GM12878 (cell line): ENCODE measurements around the gene HLA-DRB1. TPM values are rescaled to one million over a fixed set of nuclear protein-coding genes. Genes with fewer than 3 reads are reported as not detected.

Experiments used
- ATAC-seq: fragments of 200-7000 bp; cut with Tn5 transposase; 3 replicates; pipeline ENCODE4 v1.9.1; 2020; ENCODE audit warnings: mild to moderate bottlenecking, moderate library complexity
- BruUV-seq: library from RNA; stranded (reverse); fragments of 400-500 nt; replicated peaks from 2 replicates; lab custom pipeline; 2021; lab: Mats Ljungman, UMichigan
- CTCF ChIA-PET: fragments of 300-600 bp; sonication (Branson Sonifier 250); formaldehyde crosslinking; extraction: SDS; loops from one replicate; lab custom pipeline; 2021; ENCODE audit warnings: inconsistent platforms; lab: Yijun Ruan, JAX
- POLR2A ChIA-PET: fragments of 350-600 bp; formaldehyde crosslinking; extraction: SDS; loops from one replicate; lab custom pipeline; 2021; ENCODE audit warnings: inconsistent platforms; lab: Charles Lee
- RAD21 ChIA-PET: fragments of 300-600 bp; sonication (Branson Sonifier 250); formaldehyde crosslinking; loops from one replicate; lab custom pipeline; 2023; ENCODE audit warnings: antibody characterized with exemption; ENCODE audit not compliant: unreplicated experiment; lab: Charles Lee
- SMC1A ChIA-PET: fragments of 300-600 bp; sonication (Branson Sonifier 250); formaldehyde crosslinking; loops from one replicate; lab custom pipeline; 2023; ENCODE audit not compliant: unreplicated experiment, uncharacterized antibody; lab: Charles Lee
- DNase-seq: peaks from one replicate; pipeline ENCODE4 v3.0.0-alpha.2; 2011; ENCODE audit warnings: low read depth, low spot score
- FAIRE-seq: peaks from 3 replicates; lab custom pipeline; 2011; peaks lifted over from hg19 to GRCh38; lab: Jason Lieb, UNC
- H2AFZ ChIP-seq: 2 replicates; pipeline ENCODE4 v1.6.0; 2011; ENCODE audit warnings: low read depth, low read length, control low read depth; ENCODE audit not compliant: control insufficient read depth
- H3K27ac ChIP-seq: 2 replicates; pipeline ENCODE4 v1.5.1; 2011; ENCODE audit warnings: control low read depth; ENCODE audit not compliant: control insufficient read depth, insufficient read depth
- H3K27me3 ChIP-seq, 2 experiments: replicated peaks in 1 of 2; 2 replicates each; pipeline versions ENCODE4 v1.6.0 to v1.6.1; 2011; ENCODE audit warnings: low read length in 1 of 2; ENCODE audit not compliant: control insufficient read depth in 2 of 2, insufficient read depth in 2 of 2
- H3K36me3 ChIP-seq, 2 experiments: 2 replicates each; pipeline ENCODE4 v1.5.1; 2011; ENCODE audit warnings: low read length in 1 of 2; ENCODE audit not compliant: control insufficient read depth in 2 of 2, insufficient read depth in 2 of 2
- H3K4me1 ChIP-seq: 2 replicates; pipeline ENCODE4 v1.6.1; 2011; ENCODE audit warnings: mild to moderate bottlenecking, low read length, moderate library complexity, mixed read lengths; ENCODE audit not compliant: control insufficient read depth, insufficient read depth
- H3K4me2 ChIP-seq: 2 replicates; pipeline ENCODE4 v1.6.0; 2011; ENCODE audit warnings: control low read depth; ENCODE audit not compliant: control insufficient read depth, insufficient read depth
- H3K4me3 ChIP-seq: fragments of 200-600 bp; sonication (generic); 2 replicates; pipeline ENCODE4 v1.5.1; 2016
- H3K79me2 ChIP-seq: 2 replicates; pipeline ENCODE4 v1.6.0; 2011; ENCODE audit warnings: low read length; ENCODE audit not compliant: control insufficient read depth, insufficient read depth
- H3K9ac ChIP-seq: 2 replicates; pipeline ENCODE4 v1.8.0; 2011; ENCODE audit warnings: low read length, control low read depth, mixed read lengths; ENCODE audit not compliant: control insufficient read depth, insufficient read depth
- H3K9me3 ChIP-seq: replicated peaks from 3 replicates; pipeline ENCODE4 v1.5.1; 2011; ENCODE audit warnings: mild to moderate bottlenecking, low read length; ENCODE audit not compliant: control insufficient read depth, insufficient read depth
- H4K20me1 ChIP-seq: 2 replicates; pipeline ENCODE4 v1.6.0; 2011; ENCODE audit not compliant: control insufficient read depth, insufficient read depth
- CREM ChIP-seq: IDR thresholded peaks from 2 replicates; pipeline ENCODE4 v1.6.1; 2014; ENCODE audit warnings: antibody characterized with exemption, low read depth
- EED ChIP-seq: sonication (generic); IDR thresholded peaks from 2 replicates; pipeline ENCODE4 v1.6.1; 2016; ENCODE audit warnings: antibody characterized with exemption, low read depth
- IKZF2 ChIP-seq, 2 experiments: fragments of 450-650 bp; IDR thresholded peaks; 2 replicates each; pipeline ENCODE4 v1.6.1; 2017; ENCODE audit warnings: mild to moderate bottlenecking in 2 of 2, moderate library complexity in 2 of 2
- JUND ChIP-seq: IDR thresholded peaks from 2 replicates; pipeline ENCODE4 v1.6.1; 2012; ENCODE audit warnings: low read depth, mild to moderate bottlenecking, low read length, improper control_type of control experiment, moderate library complexity
- MTA3 ChIP-seq: IDR thresholded peaks from 2 replicates; pipeline ENCODE4 v1.6.1; 2012; ENCODE audit warnings: low read length, inconsistent platforms, borderline replicate concordance
- NR2C2 ChIP-seq: IDR thresholded peaks from 2 replicates; pipeline ENCODE4 v1.6.1; 2011; ENCODE audit warnings: borderline replicate concordance, low read depth; ENCODE audit not compliant: control insufficient read depth, insufficient read length
- PAX8 ChIP-seq: fragments of 450-650 bp; IDR thresholded peaks from 2 replicates; pipeline ENCODE4 v1.6.1; 2017; ENCODE audit warnings: mild to moderate bottlenecking, moderate library complexity
- RUNX3 ChIP-seq: IDR thresholded peaks from 2 replicates; pipeline ENCODE4 v1.6.1; 2012; ENCODE audit warnings: low read length, inconsistent platforms
- SREBF2 ChIP-seq: IDR thresholded peaks from 2 replicates; pipeline ENCODE4 v1.6.1; 2012; ENCODE audit warnings: mild to moderate bottlenecking, low read length
- SRF ChIP-seq, 2 experiments: IDR thresholded peaks; 2 replicates each; pipeline ENCODE4 v1.6.1; 2011; ENCODE audit warnings: low read depth in 2 of 2, low read length in 2 of 2, mild to moderate bottlenecking in 1 of 2, moderate library complexity in 1 of 2
- WRNIP1 ChIP-seq: IDR thresholded peaks from 2 replicates; pipeline ENCODE4 v1.6.1; 2011; ENCODE audit warnings: low read depth, low read length, improper control_type of control experiment, borderline replicate concordance
- WGBS: methylation state at CpG from one replicate; pipeline ENCODE4 v1.1.6; 2016; ENCODE audit warnings: low lambda C conversion rate; ENCODE audit not compliant: insufficient replicate concordance, insufficient coverage; ENCODE audit errors: missing lambda C conversion rate; 5-methylcytosine and 5-hydroxymethylcytosine counted together
- in situ Hi-C: fragments of 300-500 bp; cut with MboI; formaldehyde crosslinking; loops from 9 replicates; pipeline ENCODE4 v1.14.3; 2018; ENCODE audit warnings: mixed read lengths
- intact Hi-C: fragments of 100-400 bp; cut with micrococcal nuclease; formaldehyde crosslinking; loops from one replicate; pipeline ENCODE4 v1.14.2; 2022; ENCODE audit not compliant: unreplicated experiment
- polyA plus RNA-seq, 11 experiments: library from polyadenylated mRNA; depleted of rRNA in 4 of 11; unstranded in 6 of 11; stranded (reverse) in 5 of 11; fragments of >200 nt; fragmentation: Nextera tagmentation in 4 of 11; fragmentation: Illumina TruSeq in 1 of 11; extraction: Ambion mirVana in 4 of 11; extraction: Trizol in 1 of 11; gene quantifications; 1 replicate in 1 of 11; 2 replicates in 10 of 11; pipeline versions ENCODE4 v1.2.1 to v1.2.3, GENCODE V29; 2011 to 2016; ENCODE audit warnings: inconsistent platforms in 2 of 11, missing spikeins in 2 of 11, low read depth in 1 of 11
- total RNA-seq, 4 experiments: library from RNA; depleted of rRNA in 3 of 4; stranded (reverse); fragments of >200 nt in 3 of 4; fragmentation: Illumina TruSeq in 1 of 4; extraction: Trizol in 1 of 4; gene quantifications; 2 replicates each; pipeline versions ENCODE4 v1.2.1 to v1.2.3, GENCODE V29; 2013 to 2021
- TF ChIP-seq, protein P1 (sequence below): IDR thresholded peaks from 2 replicates; pipeline ENCODE4 v1.6.1; 2011; ENCODE audit warnings: borderline replicate concordance, low read depth, mild to moderate bottlenecking, moderate library complexity, low read length; ENCODE audit not compliant: insufficient read depth, poor library complexity, severe bottlenecking
- TF ChIP-seq, protein P2 (sequence below): fragments of 450-650 bp; IDR thresholded peaks from 2 replicates; pipeline ENCODE4 v1.6.1; 2014; ENCODE audit warnings: mild to moderate bottlenecking
- TF ChIP-seq, protein P3 (sequence below): fragments of 450-650 bp; formaldehyde crosslinking; IDR thresholded peaks from 2 replicates; pipeline ENCODE4 v1.4.0; 2020; ENCODE audit warnings: mild to moderate bottlenecking, moderate library complexity
- TF ChIP-seq, protein P4 (sequence below): fragments of 150-350 bp; IDR thresholded peaks from 2 replicates; pipeline ENCODE4 v1.6.1; 2014; ENCODE audit warnings: mild to moderate bottlenecking, low read depth, low read length

HLA-DRB1 gene
- total and polyA plus RNA-seq, 10 of the 15 experiments (the other 5 are each of a cell fraction or from before 2014, with no cell fraction given), result 312 to 1,082 (median 604) TPM

DNA sequence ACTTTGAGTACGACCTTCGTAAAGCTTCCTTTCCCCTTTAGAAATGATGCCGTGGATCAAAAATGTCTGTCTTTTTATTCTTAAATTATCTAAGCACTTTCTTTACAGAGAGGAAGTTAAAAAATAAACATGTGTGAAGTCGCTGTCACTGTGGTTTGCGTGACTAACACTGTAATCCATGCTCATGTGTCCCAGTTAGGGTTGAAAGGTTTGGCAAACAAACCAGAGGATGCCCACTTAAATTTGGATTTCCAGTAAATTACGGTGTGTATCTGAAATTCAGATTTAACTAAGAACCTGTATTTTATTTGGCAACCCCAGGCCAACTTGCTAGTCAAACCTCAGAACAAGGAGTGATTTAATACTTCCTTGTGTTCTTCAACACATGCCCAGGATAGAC is 21.1 kb downstream of the HLA-DRB1 start:
- H3K79me2 ChIP-seq, result no peaks in the 10 kb centered on the region
- no peaks in the 10 kb centered on the region for H4K20me1 ChIP-seq
- in situ Hi-C loops (no loop called here), intact Hi-C loops (no loop called here)
- H3K9ac ChIP-seq, result no peak overlapping the region
- DNase-seq (no peak), ATAC-seq (no peak), FAIRE-seq (no peak)
- H3K27me3 ChIP-seq, result no peaks in the 10 kb centered on the region
- ChIA-PET SMC1A (no interaction called here), CTCF (no interaction called here), POLR2A (no interaction called here), RAD21 (no interaction called here)
- H3K27ac ChIP-seq, result no peak overlapping the region
- 26% methylated on average over 5 of the region's 6 CpGs for WGBS
- H2AFZ ChIP-seq, result no peak overlapping the region
- no peaks in the 10 kb centered on the region for H3K36me3 ChIP-seq
- no TSS peak for BruUV-seq
- H3K4me2 ChIP-seq, result no peak overlapping the region
- no peaks in the 10 kb centered on the region for H3K4me1 ChIP-seq
- H3K9me3 ChIP-seq, result no peaks in the 10 kb centered on the region
- no peak overlapping the region for H3K4me3 ChIP-seq
- TF ChIP-seq, protein P1, sequence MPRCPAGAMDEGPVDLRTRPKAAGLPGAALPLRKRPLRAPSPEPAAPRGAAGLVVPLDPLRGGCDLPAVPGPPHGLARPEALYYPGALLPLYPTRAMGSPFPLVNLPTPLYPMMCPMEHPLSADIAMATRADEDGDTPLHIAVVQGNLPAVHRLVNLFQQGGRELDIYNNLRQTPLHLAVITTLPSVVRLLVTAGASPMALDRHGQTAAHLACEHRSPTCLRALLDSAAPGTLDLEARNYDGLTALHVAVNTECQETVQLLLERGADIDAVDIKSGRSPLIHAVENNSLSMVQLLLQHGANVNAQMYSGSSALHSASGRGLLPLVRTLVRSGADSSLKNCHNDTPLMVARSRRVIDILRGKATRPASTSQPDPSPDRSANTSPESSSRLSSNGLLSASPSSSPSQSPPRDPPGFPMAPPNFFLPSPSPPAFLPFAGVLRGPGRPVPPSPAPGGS, result no peak
- TF ChIP-seq PAX8 (no peak), IKZF2 (IDR thresholded peaks at IDR 0.05) (no peak), JUND (no peak), EED (no peak), MTA3 (no peak), WRNIP1 (no peak), CREM (no peak), SREBF2 (no peak), RUNX3 (no peak), NR2C2 (no peak), SRF (IDR thresholded peaks at IDR 0.05; ENCODE audit: low read depth in 2 of 2, low read length in 2 of 2) (no peak)
- TF ChIP-seq, protein P2, sequence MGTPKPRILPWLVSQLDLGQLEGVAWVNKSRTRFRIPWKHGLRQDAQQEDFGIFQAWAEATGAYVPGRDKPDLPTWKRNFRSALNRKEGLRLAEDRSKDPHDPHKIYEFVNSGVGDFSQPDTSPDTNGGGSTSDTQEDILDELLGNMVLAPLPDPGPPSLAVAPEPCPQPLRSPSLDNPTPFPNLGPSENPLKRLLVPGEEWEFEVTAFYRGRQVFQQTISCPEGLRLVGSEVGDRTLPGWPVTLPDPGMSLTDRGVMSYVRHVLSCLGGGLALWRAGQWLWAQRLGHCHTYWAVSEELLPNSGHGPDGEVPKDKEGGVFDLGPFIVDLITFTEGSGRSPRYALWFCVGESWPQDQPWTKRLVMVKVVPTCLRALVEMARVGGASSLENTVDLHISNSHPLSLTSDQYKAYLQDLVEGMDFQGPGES, result no peak
- TF ChIP-seq, protein P3, sequence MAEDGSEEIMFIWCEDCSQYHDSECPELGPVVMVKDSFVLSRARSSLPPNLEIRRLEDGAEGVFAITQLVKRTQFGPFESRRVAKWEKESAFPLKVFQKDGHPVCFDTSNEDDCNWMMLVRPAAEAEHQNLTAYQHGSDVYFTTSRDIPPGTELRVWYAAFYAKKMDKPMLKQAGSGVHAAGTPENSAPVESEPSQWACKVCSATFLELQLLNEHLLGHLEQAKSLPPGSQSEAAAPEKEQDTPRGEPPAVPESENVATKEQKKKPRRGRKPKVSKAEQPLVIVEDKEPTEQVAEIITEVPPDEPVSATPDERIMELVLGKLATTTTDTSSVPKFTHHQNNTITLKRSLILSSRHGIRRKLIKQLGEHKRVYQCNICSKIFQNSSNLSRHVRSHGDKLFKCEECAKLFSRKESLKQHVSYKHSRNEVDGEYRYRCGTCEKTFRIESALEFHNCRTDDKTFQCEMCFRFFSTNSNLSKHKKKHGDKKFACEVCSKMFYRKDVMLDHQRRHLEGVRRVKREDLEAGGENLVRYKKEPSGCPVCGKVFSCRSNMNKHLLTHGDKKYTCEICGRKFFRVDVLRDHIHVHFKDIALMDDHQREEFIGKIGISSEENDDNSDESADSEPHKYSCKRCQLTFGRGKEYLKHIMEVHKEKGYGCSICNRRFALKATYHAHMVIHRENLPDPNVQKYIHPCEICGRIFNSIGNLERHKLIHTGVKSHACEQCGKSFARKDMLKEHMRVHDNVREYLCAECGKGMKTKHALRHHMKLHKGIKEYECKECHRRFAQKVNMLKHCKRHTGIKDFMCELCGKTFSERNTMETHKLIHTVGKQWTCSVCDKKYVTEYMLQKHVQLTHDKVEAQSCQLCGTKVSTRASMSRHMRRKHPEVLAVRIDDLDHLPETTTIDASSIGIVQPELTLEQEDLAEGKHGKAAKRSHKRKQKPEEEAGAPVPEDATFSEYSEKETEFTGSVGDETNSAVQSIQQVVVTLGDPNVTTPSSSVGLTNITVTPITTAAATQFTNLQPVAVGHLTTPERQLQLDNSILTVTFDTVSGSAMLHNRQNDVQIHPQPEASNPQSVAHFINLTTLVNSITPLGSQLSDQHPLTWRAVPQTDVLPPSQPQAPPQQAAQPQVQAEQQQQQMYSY, result no peak
- TF ChIP-seq, protein P4, sequence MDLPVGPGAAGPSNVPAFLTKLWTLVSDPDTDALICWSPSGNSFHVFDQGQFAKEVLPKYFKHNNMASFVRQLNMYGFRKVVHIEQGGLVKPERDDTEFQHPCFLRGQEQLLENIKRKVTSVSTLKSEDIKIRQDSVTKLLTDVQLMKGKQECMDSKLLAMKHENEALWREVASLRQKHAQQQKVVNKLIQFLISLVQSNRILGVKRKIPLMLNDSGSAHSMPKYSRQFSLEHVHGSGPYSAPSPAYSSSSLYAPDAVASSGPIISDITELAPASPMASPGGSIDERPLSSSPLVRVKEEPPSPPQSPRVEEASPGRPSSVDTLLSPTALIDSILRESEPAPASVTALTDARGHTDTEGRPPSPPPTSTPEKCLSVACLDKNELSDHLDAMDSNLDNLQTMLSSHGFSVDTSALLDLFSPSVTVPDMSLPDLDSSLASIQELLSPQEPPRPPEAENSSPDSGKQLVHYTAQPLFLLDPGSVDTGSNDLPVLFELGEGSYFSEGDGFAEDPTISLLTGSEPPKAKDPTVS, result no peak
